Endothelial cell of umbilical vein (primary cell): Measurements from ENCODE around the gene PTGDS. TPM values are rescaled to one million over a fixed set of nuclear protein-coding genes. Genes with fewer than 3 reads are reported as not detected.

Experiments
- BruUV-seq: library from RNA; stranded (reverse); fragments of 400-500 nt; replicated peaks from 2 replicates; lab custom pipeline; 2021; lab: Mats Ljungman, UMichigan
- CTCF ChIA-PET: fragments of 300-600, 350-600 bp; sonication (Branson Sonifier 250); formaldehyde crosslinking; loops from one replicate; lab custom pipeline; 2021; ENCODE audit warnings: antibody characterized with exemption, inconsistent platforms; lab: Charles Lee
- POLR2A ChIA-PET: fragments of 300-600, 350-600 bp; sonication (Branson Sonifier 250); formaldehyde crosslinking; loops from one replicate; lab custom pipeline; 2021; ENCODE audit warnings: antibody characterized with exemption, inconsistent platforms; lab: Charles Lee
- DNase-seq: peaks from one replicate; pipeline ENCODE4 v3.0.0-alpha.2; 2011; ENCODE audit warnings: low read depth, low spot score
- FAIRE-seq: peaks from 2 replicates; lab custom pipeline; 2011; peaks lifted over from hg19 to GRCh38; lab: Jason Lieb, UNC
- H2AFZ ChIP-seq: 2 replicates; pipeline ENCODE4 v1.6.0; 2012; ENCODE audit warnings: low read depth, low read length, control low read depth, inconsistent platforms
- H3K27ac ChIP-seq: 2 replicates; pipeline ENCODE4 v1.5.1; 2011; ENCODE audit warnings: low read depth, mild to moderate bottlenecking, control low read depth, low read length, moderate library complexity; ENCODE audit not compliant: insufficient read depth
- H3K27me3 ChIP-seq, 2 experiments: 2 replicates each; pipeline versions ENCODE4 v1.6.0 to v1.6.1; 2011; ENCODE audit warnings: low read length in 2 of 2, mixed read lengths in 1 of 2; ENCODE audit not compliant: control insufficient read depth in 2 of 2, insufficient read depth in 2 of 2
- H3K36me3 ChIP-seq, 2 experiments: 2 replicates in 1 of 2; 3 replicates in 1 of 2; pipeline ENCODE4 v1.5.1; 2011; ENCODE audit warnings: low read length in 2 of 2, mild to moderate bottlenecking in 1 of 2, moderate library complexity in 1 of 2; ENCODE audit not compliant: control insufficient read depth in 2 of 2, insufficient read depth in 2 of 2; ENCODE audit errors: extremely low read depth in 1 of 2
- H3K4me1 ChIP-seq: 3 replicates; pipeline ENCODE4 v1.5.1; 2011; ENCODE audit warnings: mild to moderate bottlenecking, low read length; ENCODE audit not compliant: control insufficient read depth, insufficient read depth; ENCODE audit errors: extremely low read depth
- H3K4me2 ChIP-seq: 2 replicates; pipeline ENCODE4 v1.6.1; 2011; ENCODE audit warnings: low read length, control low read depth, mixed read lengths; ENCODE audit not compliant: insufficient read depth
- H3K4me3 ChIP-seq, 3 experiments: fragments of 200-600 bp in 1 of 3; sonication (generic), shearing (Covaris generic) in 1 of 3; replicated peaks in 1 of 3; 2 replicates each; pipeline ENCODE4 v1.5.1; 2011 to 2016; ENCODE audit warnings: control low read depth in 3 of 3, low read length in 3 of 3, mild to moderate bottlenecking in 2 of 3, inconsistent platforms in 1 of 3, low read depth in 1 of 3, moderate library complexity in 1 of 3; ENCODE audit not compliant: insufficient read depth in 1 of 3
- H3K79me2 ChIP-seq: 2 replicates; pipeline ENCODE4 v1.6.0; 2012; ENCODE audit warnings: low read length, inconsistent platforms; ENCODE audit not compliant: control insufficient read depth, insufficient read depth
- H3K9ac ChIP-seq: replicated peaks from 2 replicates; pipeline ENCODE3; 2011; ENCODE audit warnings: low read length, control low read depth; ENCODE audit not compliant: insufficient read depth; ENCODE audit errors: extremely low read depth
- H3K9me1 ChIP-seq: replicated peaks from 3 replicates; pipeline ENCODE4 v1.6.0; 2011; ENCODE audit warnings: mild to moderate bottlenecking, low read length; ENCODE audit not compliant: control insufficient read depth, insufficient read depth; ENCODE audit errors: extremely low read depth
- H3K9me3 ChIP-seq: replicated peaks from 2 replicates; pipeline ENCODE4 v1.5.1; 2012; ENCODE audit warnings: low read length, inconsistent platforms; ENCODE audit not compliant: control insufficient read depth, insufficient read depth
- H4K20me1 ChIP-seq: replicated peaks from 2 replicates; pipeline ENCODE3; 2011; ENCODE audit warnings: mild to moderate bottlenecking, low read length; ENCODE audit not compliant: control insufficient read depth, insufficient read depth; ENCODE audit errors: extremely low read depth
- CTCF ChIP-seq, 2 donors: IDR thresholded peaks; 1 replicate in 1 of 2; 2 replicates in 1 of 2; pipeline ENCODE4 v1.5.1; 2011; ENCODE audit warnings: low read length in 2 of 2, mild to moderate bottlenecking in 2 of 2, moderate library complexity in 2 of 2, control low read depth in 1 of 2, inconsistent platforms in 1 of 2, low read depth in 1 of 2; ENCODE audit not compliant: insufficient read depth in 1 of 2; ENCODE audit errors: extremely low read depth in 1 of 2
- EZH2 ChIP-seq: IDR thresholded peaks from 2 replicates; pipeline ENCODE4 v1.6.1; 2012; ENCODE audit warnings: borderline replicate concordance, low read depth, mild to moderate bottlenecking, moderate library complexity, low read length, inconsistent platforms; ENCODE audit not compliant: severe bottlenecking
- FOS ChIP-seq: IDR thresholded peaks from 2 replicates; pipeline ENCODE4 v1.6.1; 2011; ENCODE audit warnings: mild to moderate bottlenecking, low read length, moderate library complexity, borderline replicate concordance; ENCODE audit not compliant: insufficient read depth
- GATA2 ChIP-seq: IDR thresholded peaks from 2 replicates; pipeline ENCODE4 v1.7.0; 2011; ENCODE audit warnings: low read depth, mild to moderate bottlenecking, moderate library complexity, mixed read lengths, low read length; ENCODE audit not compliant: insufficient read length, insufficient read depth
- JUN ChIP-seq: IDR thresholded peaks from 2 replicates; pipeline ENCODE4 v1.6.1; 2011; ENCODE audit warnings: borderline replicate concordance, low read depth; ENCODE audit not compliant: insufficient read length, insufficient read depth
- MAX ChIP-seq: IDR thresholded peaks from 2 replicates; pipeline ENCODE4 v1.6.1; 2011; ENCODE audit not compliant: insufficient read depth, insufficient read length
- MYC ChIP-seq: IDR thresholded peaks from one replicate; pipeline ENCODE4 v1.6.1; 2011; ENCODE audit warnings: mild to moderate bottlenecking, low read depth, low read length
- POLR2A ChIP-seq: IDR thresholded peaks from 2 replicates; pipeline ENCODE4 v1.6.1; 2012; ENCODE audit warnings: low read depth, mild to moderate bottlenecking, control low read depth, low read length
- POLR2AphosphoS5 ChIP-seq: IDR thresholded peaks from 2 replicates; pipeline ENCODE4 v1.6.1; 2012; ENCODE audit warnings: low read depth, mild to moderate bottlenecking, control low read depth, low read length, moderate library complexity; ENCODE audit not compliant: insufficient read depth
- dilution Hi-C: fragments of 300-500 bp; cut with MboI; formaldehyde crosslinking; loops from one replicate; pipeline ENCODE4 v1.15.0; 2019; ENCODE audit warnings: low sequenced_read_pairs; ENCODE audit not compliant: extremely low pct_ligation_motif_present
- intact Hi-C: fragments of 100-400 bp; cut with micrococcal nuclease; formaldehyde crosslinking; loops from one replicate; pipeline ENCODE4 v1.10.0; 2022
- polyA plus RNA-seq, 4 experiments: library from polyadenylated mRNA; depleted of rRNA in 3 of 4; stranded (reverse) in 3 of 4; unstranded in 1 of 4; fragments of >200 nt; gene quantifications; 2 replicates each; pipeline versions ENCODE4 v1.2.1 to v1.2.3, GENCODE V29; 2011 to 2012; ENCODE audit warnings: missing spikeins in 1 of 4
- total RNA-seq: library from RNA; stranded (reverse); gene quantifications from 2 replicates; pipeline ENCODE4 v1.2.3, GENCODE V29; 2021

The PTGDS gene
- total and polyA plus RNA-seq, 2 donors (not counting 3 experiments of a cell fraction or from before 2014, with no cell fraction given) = not detected

GRCh38 chr9:136963341-136963740 lies 14.0 kb upstream of the PTGDS start:
- no peak for TF ChIP-seq POLR2A
- no peak for TF ChIP-seq EZH2
- no peak for TF ChIP-seq FOS
- no peak for TF ChIP-seq JUN
- no peak for TF ChIP-seq CTCF (IDR thresholded peaks at IDR 0.05; ENCODE audit: extremely low read depth in 1 of 2, insufficient read depth in 1 of 2, low read depth in 1 of 2, low read length in 2 of 2)
- no peak for TF ChIP-seq POLR2AphosphoS5
- TF ChIP-seq MAX = no peak
- no peak for TF ChIP-seq MYC
- TF ChIP-seq GATA2 = no peak
- no peaks in the 10 kb centered on the region for H3K36me3 ChIP-seq
- no peaks in the 10 kb centered on the region for H3K9me1 ChIP-seq
- H3K4me1 ChIP-seq = no peaks in the 10 kb centered on the region
- H3K4me2 ChIP-seq = no peak overlapping the region
- FAIRE-seq = no peak
- dilution Hi-C loops (no loop called here), intact Hi-C loops (no loop called here)
- no peak for DNase-seq
- no peaks in the 10 kb centered on the region for H4K20me1 ChIP-seq
- no peak overlapping the region for H2AFZ ChIP-seq
- H3K27me3 ChIP-seq = no peaks in the 10 kb centered on the region
- no peaks in the 10 kb centered on the region for H3K9me3 ChIP-seq
- POLR2A ChIA-PET = no interaction called here
- no peak overlapping the region for H3K9ac ChIP-seq
- CTCF ChIA-PET = interaction anchor here (1.3 kb wide), 1 partner anchor 15 kb away, joined by 4 read pairs; no protein-coding TSS in a partner anchor
- H3K79me2 ChIP-seq = no peaks in the 10 kb centered on the region
- no TSS peak for BruUV-seq
- no peak overlapping the region for H3K27ac ChIP-seq
- H3K4me3 ChIP-seq = no peak overlapping the region
